HepG2 (cell line): ENCODE results near the gene GALNT15. TPM values are rescaled to one million over a fixed set of nuclear protein-coding genes. Genes with fewer than 3 reads are reported as not detected.

ENCODE experiments used
- ATAC-seq: fragments of 200-7000 bp; cut with Tn5 transposase; 3 replicates; pipeline ENCODE4 v1.9.1; 2020; ENCODE audit warnings: mild to moderate bottlenecking, moderate library complexity
- BruUV-seq: library from RNA; stranded (reverse); fragments of 400-500 nt; replicated peaks from 2 replicates; lab custom pipeline; 2021; lab: Mats Ljungman, UMichigan
- CTCF ChIA-PET: fragments of 300-600 bp; formaldehyde crosslinking; extraction: SDS; loops from one replicate; lab custom pipeline; 2021; ENCODE audit warnings: low total read pairs, inconsistent platforms, low intra/inter-chr PET ratio; lab: Yijun Ruan, JAX
- POLR2A ChIA-PET: fragments of 350-600 bp; sonication (Branson Sonifier 250); formaldehyde crosslinking; loops from one replicate; lab custom pipeline; 2020; ENCODE audit warnings: antibody characterized with exemption, inconsistent platforms; lab: Yijun Ruan, JAX
- DNase-seq: peaks from one replicate; pipeline ENCODE4 v3.0.0-alpha.2; 2015; ENCODE audit warnings: low spot score
- FAIRE-seq: peaks from 3 replicates; lab custom pipeline; 2011; peaks lifted over from hg19 to GRCh38; lab: Jason Lieb, UNC
- H2AFZ ChIP-seq: one replicate; pipeline ENCODE4 v1.6.1; 2011; ENCODE audit warnings: low read length, inconsistent platforms
- H3K27ac ChIP-seq: fragments of 300-600 bp; 3 replicates; pipeline ENCODE4 v1.8.0; 2011; ENCODE audit warnings: mixed run types, mild to moderate bottlenecking, mixed read lengths, low read length, inconsistent platforms; ENCODE audit not compliant: insufficient read depth; ENCODE audit errors: extremely low read length
- H3K27me3 ChIP-seq, 2 experiments: fragments of 200-600 bp in 1 of 2; 2 replicates in 1 of 2; 3 replicates in 1 of 2; pipeline versions ENCODE4 v1.6.0 to v1.8.0; 2011; ENCODE audit warnings: low read length in 2 of 2, mild to moderate bottlenecking in 2 of 2, moderate library complexity in 2 of 2, inconsistent platforms in 1 of 2; ENCODE audit not compliant: insufficient read depth in 2 of 2, control insufficient read depth in 1 of 2
- H3K36me3 ChIP-seq, 2 experiments: fragments of 200-600 bp in 1 of 2; replicated peaks in 1 of 2; 2 replicates in 1 of 2; 3 replicates in 1 of 2; pipeline versions ENCODE4 v1.5.1 to v1.8.0; 2011; ENCODE audit warnings: low read length in 2 of 2, inconsistent platforms in 1 of 2; ENCODE audit not compliant: insufficient read depth in 2 of 2, control insufficient read depth in 1 of 2
- H3K4me1 ChIP-seq: 2 replicates; pipeline ENCODE4 v1.5.1; 2012; ENCODE audit warnings: low read length, inconsistent platforms; ENCODE audit not compliant: insufficient read depth
- H3K4me2 ChIP-seq: 2 replicates; pipeline ENCODE4 v1.6.0; 2011; ENCODE audit warnings: low read depth, low read length, inconsistent platforms
- H3K4me3 ChIP-seq, 3 experiments: fragments of 200-600 bp in 1 of 3; sonication (generic), shearing (Covaris generic) in 1 of 3; replicated peaks in 1 of 3; 2 replicates each; pipeline ENCODE4 v1.5.1; 2011 to 2016; ENCODE audit warnings: low read length in 3 of 3, inconsistent platforms in 2 of 3, low read depth in 2 of 3, mild to moderate bottlenecking in 2 of 3, control low read depth in 1 of 3, mixed read lengths in 1 of 3; ENCODE audit not compliant: insufficient read depth in 1 of 3
- H3K79me2 ChIP-seq: one replicate; pipeline ENCODE4 v1.6.1; 2011; ENCODE audit warnings: low read length, inconsistent platforms; ENCODE audit not compliant: insufficient read depth
- H3K9ac ChIP-seq: 2 replicates; pipeline ENCODE4 v1.6.0; 2011; ENCODE audit warnings: mild to moderate bottlenecking, low read depth, low read length, inconsistent platforms; ENCODE audit not compliant: insufficient read depth
- H3K9me3 ChIP-seq: 2 replicates; pipeline ENCODE4 v1.5.1; 2012; ENCODE audit warnings: mild to moderate bottlenecking, low read length
- H4K20me1 ChIP-seq: 2 replicates; pipeline ENCODE4 v1.6.0; 2011; ENCODE audit warnings: inconsistent platforms, mild to moderate bottlenecking, low read length, moderate library complexity; ENCODE audit not compliant: insufficient read depth
- CEBPB ChIP-seq: IDR thresholded peaks from 2 replicates; pipeline ENCODE4 v1.6.1; 2011; ENCODE audit warnings: low read depth, low read length, improper control_type of control experiment, borderline replicate concordance
- EHMT2 ChIP-seq: fragments of 200-600 bp; sonication (generic); IDR thresholded peaks from 2 replicates; pipeline ENCODE4 v1.7.0; 2017; ENCODE audit warnings: antibody characterized with exemption, low read depth, low read length, borderline replicate concordance
- MEF2D ChIP-seq: sonication (generic); formaldehyde crosslinking; IDR thresholded peaks from 2 replicates; pipeline ENCODE4 v1.5.1; 2020; ENCODE audit warnings: mild to moderate bottlenecking, missing genetic modification reagents
- MTF2 ChIP-seq: sonication (generic); formaldehyde crosslinking; IDR thresholded peaks from 2 replicates; pipeline ENCODE4 v1.5.0; 2020; ENCODE audit warnings: missing genetic modification reagents, borderline replicate concordance
- MXD4 ChIP-seq: IDR thresholded peaks from 2 replicates; pipeline ENCODE4 v1.6.1; 2016; ENCODE audit warnings: mild to moderate bottlenecking, missing biosample characterization, missing genetic modification reagents
- NFKB2 ChIP-seq: sonication (generic); formaldehyde crosslinking; IDR thresholded peaks from 2 replicates; pipeline ENCODE4 v1.4.0; 2020; ENCODE audit warnings: missing genetic modification reagents, borderline replicate concordance
- STAG1 ChIP-seq: sonication (generic); formaldehyde crosslinking; IDR thresholded peaks from 2 replicates; pipeline ENCODE4 v1.4.0; 2020; ENCODE audit warnings: missing genetic modification reagents
- USF2 ChIP-seq, 2 experiments: sonication (generic) in 1 of 2; formaldehyde crosslinking in 1 of 2; IDR thresholded peaks; 2 replicates each; pipeline versions ENCODE4 v1.5.1 to v1.6.1; 2011 to 2020; ENCODE audit warnings: borderline replicate concordance in 1 of 2, low read depth in 1 of 2, low read length in 1 of 2, mild to moderate bottlenecking in 1 of 2, missing genetic modification reagents in 1 of 2, moderate library complexity in 1 of 2
- ZNF407 ChIP-seq: sonication (generic); formaldehyde crosslinking; IDR thresholded peaks from one replicate; pipeline ENCODE4 v1.5.1; 2020; ENCODE audit warnings: mild to moderate bottlenecking, missing genetic modification reagents; ENCODE audit errors: not compliant biosample characterization
- WGBS: methylation state at CpG from one replicate; pipeline ENCODE4 v1.1.6; 2017; ENCODE audit warnings: low lambda C conversion rate; 5-methylcytosine and 5-hydroxymethylcytosine counted together
- in situ Hi-C: cut with HindIII; loops from 2 replicates; pipeline ENCODE4 v1.10.0; 2017; ENCODE audit warnings: low pct_unique_long_range_greater_than_20kb; ENCODE audit not compliant: extremely low pct_ligation_motif_present
- intact Hi-C: fragments of 100-400 bp; cut with micrococcal nuclease; formaldehyde crosslinking; loops from one replicate; pipeline ENCODE4 v1.10.0; 2022; ENCODE audit not compliant: unreplicated experiment
- polyA plus RNA-seq, 8 experiments: library from polyadenylated mRNA; depleted of rRNA in 3 of 8; stranded (reverse) in 7 of 8; unstranded in 1 of 8; fragments of >200 nt; fragmentation: Illumina TruSeq in 4 of 8; extraction: Trizol in 4 of 8; gene quantifications; 2 replicates each; pipeline versions ENCODE4 v1.2.1 to v1.2.3, GENCODE V29; 2011 to 2016; ENCODE audit warnings: low read depth in 4 of 8, missing spikeins in 1 of 8, mixed read lengths in 1 of 8; ENCODE audit not compliant: insufficient read depth in 1 of 8
- total RNA-seq, 5 experiments: library from RNA; depleted of rRNA; stranded (reverse); fragments of >200 nt; fragmentation: Illumina TruSeq; extraction: Trizol; gene quantifications; 2 replicates each; pipeline ENCODE4 v1.2.3, GENCODE V29; 2016; ENCODE audit warnings: low read depth in 1 of 5
- TF ChIP-seq, protein P1 (sequence below): sonication (generic); formaldehyde crosslinking; IDR thresholded peaks from 2 replicates; pipeline ENCODE4 v1.5.0; 2020; ENCODE audit warnings: mild to moderate bottlenecking, missing genetic modification reagents, moderate library complexity

The GALNT15 gene
- total and polyA plus RNA-seq, 2 of the 13 experiments (the other 11 are each of a cell fraction or from before 2014, with no cell fraction given): 0.02 to 0.04 TPM

DNA sequence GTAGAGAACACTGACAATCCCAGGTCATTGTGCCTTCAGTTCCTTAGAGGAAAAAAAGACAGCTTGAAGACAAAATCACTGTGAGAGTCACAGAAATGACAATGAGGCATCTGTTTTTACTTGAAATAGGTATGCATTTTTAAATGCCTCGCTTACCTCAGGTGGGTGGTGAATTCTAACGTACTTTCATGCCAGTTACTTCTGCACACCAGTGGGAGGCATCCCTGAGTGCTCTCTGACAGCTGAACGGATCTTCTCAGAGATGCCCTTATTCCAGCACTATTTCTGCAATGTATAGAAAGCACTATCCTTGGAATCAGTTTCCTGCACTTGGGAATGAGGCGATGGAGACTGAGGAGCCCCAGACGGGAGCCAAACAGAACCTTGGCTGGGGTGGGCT lies 74.1 kb downstream of the GALNT15 start (continued):
- TF ChIP-seq MEF2D (no peak), CEBPB (no peak)

- in situ Hi-C loops: loop anchor here (5.0 to 25.0 kb wide), 2 partner anchors 202 to 612 kb away; no protein-coding TSS in a partner anchor
- H3K9ac ChIP-seq: no peak overlapping the region
- no peak for DNase-seq
- TF ChIP-seq, protein P1, sequence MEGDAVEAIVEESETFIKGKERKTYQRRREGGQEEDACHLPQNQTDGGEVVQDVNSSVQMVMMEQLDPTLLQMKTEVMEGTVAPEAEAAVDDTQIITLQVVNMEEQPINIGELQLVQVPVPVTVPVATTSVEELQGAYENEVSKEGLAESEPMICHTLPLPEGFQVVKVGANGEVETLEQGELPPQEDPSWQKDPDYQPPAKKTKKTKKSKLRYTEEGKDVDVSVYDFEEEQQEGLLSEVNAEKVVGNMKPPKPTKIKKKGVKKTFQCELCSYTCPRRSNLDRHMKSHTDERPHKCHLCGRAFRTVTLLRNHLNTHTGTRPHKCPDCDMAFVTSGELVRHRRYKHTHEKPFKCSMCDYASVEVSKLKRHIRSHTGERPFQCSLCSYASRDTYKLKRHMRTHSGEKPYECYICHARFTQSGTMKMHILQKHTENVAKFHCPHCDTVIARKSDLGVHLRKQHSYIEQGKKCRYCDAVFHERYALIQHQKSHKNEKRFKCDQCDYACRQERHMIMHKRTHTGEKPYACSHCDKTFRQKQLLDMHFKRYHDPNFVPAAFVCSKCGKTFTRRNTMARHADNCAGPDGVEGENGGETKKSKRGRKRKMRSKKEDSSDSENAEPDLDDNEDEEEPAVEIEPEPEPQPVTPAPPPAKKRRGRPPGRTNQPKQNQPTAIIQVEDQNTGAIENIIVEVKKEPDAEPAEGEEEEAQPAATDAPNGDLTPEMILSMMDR (CRISPR knock-in tag): peak; percentile 54
- no peak for TF ChIP-seq MTF2 (CRISPR knock-in tag)
- no peak for TF ChIP-seq ZNF407 (CRISPR knock-in tag)
- TF ChIP-seq MXD4: no peak
- no peak for TF ChIP-seq EHMT2
- TF ChIP-seq STAG1: peak; percentile 40
- TF ChIP-seq USF2 (IDR thresholded peaks at IDR 0.05; ENCODE audit: low read depth, low read length): no peak
- no peak for TF ChIP-seq USF2 (CRISPR knock-in tag; IDR thresholded peaks at IDR 0.05; ENCODE audit: borderline replicate concordance)
- no peak for TF ChIP-seq NFKB2 (CRISPR knock-in tag)
Observed at GRCh38 chr3:16249336-16249735, 74.9 kb downstream of the GALNT15 start.

More at GRCh38 chr3:16249336-16249735, 74.9 kb downstream of the GALNT15 start:
- Histone ChIP-seq H2AFZ (no peak overlapping the region), H3K36me3 (no peaks in the 10 kb centered on the region), H3K9me3 (no peaks in the 10 kb centered on the region), H3K27ac (no peak overlapping the region), H3K4me2 (no peak overlapping the region), H3K4me3 (no peak overlapping the region), H3K27me3 (no peaks in the 10 kb centered on the region; a peak in 1 of 5 replicates), H4K20me1 (no peaks in the 10 kb centered on the region), H3K79me2 (no peaks in the 10 kb centered on the region), H3K4me1 (peaks cover 54% of the 10 kb centered on the region)
- ATAC-seq (peak; percentile 50), FAIRE-seq (no peak)
- 20% methylated on average over 2 of the region's 3 CpGs for WGBS
- no TSS peak for BruUV-seq
- POLR2A ChIA-PET: no interaction called here
- CTCF ChIA-PET: interaction anchor here (1.2 kb wide), 1 partner anchor 19 kb away, joined by 3 read pairs; no protein-coding TSS in a partner anchor
- intact Hi-C loops: loop anchor here (5.0 to 10.0 kb wide), 3 partner anchors 187 to 645 kb away; partner anchors contain the start of genes BTD and HACL1
